Cardiac muscle cell (in vitro differentiated cells and primary cell): ENCODE results near the gene PPM1H. TPM values are rescaled to one million over a fixed set of nuclear protein-coding genes. Genes with fewer than 3 reads are reported as not detected.
"Not testable (repeated sequence)": the region's sequence is repeated elsewhere in the genome, so short reads cannot be mapped to it uniquely, and the experiment has no call there.

ENCODE experiments used
- DNase-seq, 2 donors: peaks; one replicate each; pipeline versions ENCODE4 v3.0.0 to v3.0.0-alpha.2; 2010 to 2017; ENCODE audit warnings: low read depth in 1 of 2, low spot score in 1 of 2
- H3K27ac ChIP-seq: fragments of 200-600 bp; sonication (generic); 2 replicates; pipeline ENCODE4 v1.5.1; 2016
- H3K27me3 ChIP-seq: fragments of 200-600 bp; sonication (generic); 2 replicates; pipeline ENCODE4 v1.6.0; 2016; ENCODE audit warnings: control low read depth
- H3K36me3 ChIP-seq: fragments of 200-600 bp; sonication (generic); 2 replicates; pipeline ENCODE4 v1.5.1; 2016; ENCODE audit warnings: control low read depth
- H3K4me1 ChIP-seq: fragments of 200-600 bp; sonication (generic); 2 replicates; pipeline ENCODE4 v1.8.1; 2017; ENCODE audit warnings: low read depth, mild to moderate bottlenecking, mixed run types
- H3K4me3 ChIP-seq: fragments of 200-600 bp; sonication (generic); 2 replicates; pipeline ENCODE4 v1.5.1; 2016; ENCODE audit warnings: mild to moderate bottlenecking
- H3K9me3 ChIP-seq: fragments of 200-600 bp; sonication (generic); 2 replicates; pipeline ENCODE4 v1.5.1; 2017; ENCODE audit warnings: low read depth, mild to moderate bottlenecking, control low read depth
- CTCF ChIP-seq: IDR thresholded peaks from 2 replicates; pipeline ENCODE4 v1.5.1; 2012; ENCODE audit warnings: low read depth, mild to moderate bottlenecking, low read length
- polyA plus RNA-seq: library from polyadenylated mRNA; unstranded; fragments of >200 nt; fragmentation: Nextera tagmentation; extraction: Ambion mirVana; gene quantifications from 2 replicates; pipeline ENCODE4 v1.2.1, GENCODE V29; 2016
- total RNA-seq: library from RNA; depleted of rRNA; stranded (reverse); fragments of >200 nt; gene quantifications from 2 replicates; pipeline ENCODE4 v1.2.3, GENCODE V29; 2016

Gene PPM1H
- total and polyA plus RNA-seq, 2 experiments from 2014 or later = 2.9 to 3.3 TPM

GRCh38 chr12:62763312-62763711 lies 171.6 kb downstream of the PPM1H start:
- TF ChIP-seq CTCF = no peak
- no peaks in the 10 kb centered on the region for H3K36me3 ChIP-seq
- H3K4me3 ChIP-seq = no peak overlapping the region

GRCh38 chr12:62762645-62763044 lies 172.3 kb downstream of the PPM1H start:
- Histone ChIP-seq H3K27ac (no peak overlapping the region), H3K9me3 (no peaks in the 10 kb centered on the region), H3K4me1 (peaks cover 9% of the 10 kb centered on the region), H3K4me3 (no peak overlapping the region), H3K27me3 (no peaks in the 10 kb centered on the region), H3K36me3 (no peaks in the 10 kb centered on the region)
- TF ChIP-seq CTCF = no peak
- DNase-seq = no peak

More at GRCh38 chr12:62763312-62763711, 171.6 kb downstream of the PPM1H start:
- H3K4me1 ChIP-seq = peaks cover 9% of the 10 kb centered on the region
- H3K9me3 ChIP-seq = no peaks in the 10 kb centered on the region
- no peak overlapping the region for H3K27ac ChIP-seq
- H3K27me3 ChIP-seq = no peaks in the 10 kb centered on the region
- no peak for DNase-seq

- H3K4me3 ChIP-seq = no peak overlapping the region
- DNase-seq = no peak
- H3K27ac ChIP-seq = no peak overlapping the region
- H3K9me3 ChIP-seq = no peaks in the 10 kb centered on the region
- no peak for TF ChIP-seq CTCF
- no peaks in the 10 kb centered on the region for H3K27me3 ChIP-seq
- no peaks in the 10 kb centered on the region for H3K36me3 ChIP-seq
- peaks cover 9% of the 10 kb centered on the region for H3K4me1 ChIP-seq
Measured at GRCh38 chr12:62761658-62762057, 173.3 kb downstream of the PPM1H start.

- Histone ChIP-seq H3K27me3 (no peaks in the 10 kb centered on the region), H3K27ac (no peak overlapping the region), H3K9me3 (no peaks in the 10 kb centered on the region), H3K36me3 (no peaks in the 10 kb centered on the region), H3K4me1 (peaks cover 9% of the 10 kb centered on the region), H3K4me3 (no peak overlapping the region)
- TF ChIP-seq CTCF = no peak
- peak; percentile 19 to 56 for DNase-seq
Measured at GRCh38 chr12:62760779-62761178, 174.2 kb downstream of the PPM1H start.

- not testable (repeated sequence) for H3K27ac ChIP-seq, H3K27me3 ChIP-seq, H3K4me1 ChIP-seq, DNase-seq, H3K9me3 ChIP-seq, H3K36me3 ChIP-seq, H3K4me3 ChIP-seq
Measured at GRCh38 chr12:62760341-62760740, 174.6 kb downstream of the PPM1H start.

GRCh38 chr12:62758216-62758615 lies 176.7 kb downstream of the PPM1H start:
- H3K9me3 ChIP-seq = no peaks in the 10 kb centered on the region
- no peak for TF ChIP-seq CTCF
- H3K27ac ChIP-seq = no peak overlapping the region
- no peaks in the 10 kb centered on the region for H3K36me3 ChIP-seq
- H3K4me3 ChIP-seq = no peak overlapping the region
- H3K4me1 ChIP-seq = peaks cover 9% of the 10 kb centered on the region
- H3K27me3 ChIP-seq = no peaks in the 10 kb centered on the region
- DNase-seq = no peak
